GM10266 (cell line): ENCODE data around the gene C1QTNF9B.

ENCODE experiments used
- DNase-seq: peaks from one replicate; pipeline ENCODE4 v3.0.0; 2012; ENCODE audit errors: extremely low spot score
- CTCF ChIP-seq: IDR thresholded peaks from 2 replicates; pipeline ENCODE4 v1.5.1; 2012; ENCODE audit warnings: mild to moderate bottlenecking, low read depth; ENCODE audit not compliant: control insufficient read depth, insufficient read depth; ENCODE audit errors: missing control alignments

C1QTNF9B gene

GRCh38 chr13:23844132-23844531 is 53.2 kb downstream of the C1QTNF9B start:
- no peak for DNase-seq
- no peak for TF ChIP-seq CTCF

GRCh38 chr13:23843436-23843835 is 53.9 kb downstream of the C1QTNF9B start:
- DNase-seq = no peak
- no peak for TF ChIP-seq CTCF

GRCh38 chr13:23842406-23842805 is 54.9 kb downstream of the C1QTNF9B start:
- DNase-seq = no peak
- TF ChIP-seq CTCF = no peak
